HG02623 (cell line): Measurements from ENCODE around the gene SMYD4.

ENCODE experiments used
- ATAC-seq: cut with Tn5 transposase; IDR thresholded peaks from one replicate; pipeline ENCODE4 v1.9.1; 2021; ENCODE audit warnings: moderate library complexity; ENCODE audit not compliant: unreplicated experiment

Gene SMYD4

DNA sequence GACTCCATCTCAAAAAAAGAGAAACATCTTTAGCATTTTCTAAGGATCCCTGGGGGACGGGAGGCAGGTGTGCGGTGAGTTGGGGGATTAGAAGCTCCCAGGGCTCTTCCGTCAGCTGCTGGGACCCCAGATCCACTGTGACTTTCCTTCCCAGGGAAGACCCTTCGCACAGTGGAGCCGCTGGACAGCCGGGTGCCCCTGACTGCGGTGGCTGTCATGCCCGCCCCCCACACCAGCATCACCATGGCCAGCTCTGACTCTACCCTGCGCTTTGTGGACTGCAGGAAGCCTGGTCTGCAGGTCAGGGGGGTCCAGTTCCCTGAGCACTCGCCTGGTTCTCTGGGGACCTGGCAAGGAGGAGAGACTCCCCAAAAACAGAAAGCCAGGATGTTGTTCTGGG is 94.3 kb downstream of the SMYD4 start:
- ATAC-seq: no peak

DNA sequence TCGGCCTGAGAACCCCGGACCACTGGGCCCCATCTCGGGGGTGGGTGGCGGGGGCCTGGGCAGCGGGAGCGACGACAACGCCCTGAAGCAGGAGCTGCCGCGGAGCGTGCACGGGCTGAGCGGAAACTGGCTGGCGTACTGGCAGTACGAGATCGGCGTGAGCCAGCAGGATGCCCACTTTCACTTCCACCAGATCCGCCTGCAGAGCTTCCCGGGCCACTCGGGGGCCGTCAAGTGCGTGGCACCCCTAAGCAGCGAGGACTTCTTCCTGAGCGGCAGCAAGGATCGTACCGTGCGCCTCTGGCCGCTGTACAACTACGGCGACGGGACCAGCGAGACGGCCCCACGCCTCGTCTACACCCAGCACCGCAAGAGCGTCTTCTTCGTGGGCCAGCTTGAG is 95.9 kb downstream of the SMYD4 start:
- no peak for ATAC-seq

DNA sequence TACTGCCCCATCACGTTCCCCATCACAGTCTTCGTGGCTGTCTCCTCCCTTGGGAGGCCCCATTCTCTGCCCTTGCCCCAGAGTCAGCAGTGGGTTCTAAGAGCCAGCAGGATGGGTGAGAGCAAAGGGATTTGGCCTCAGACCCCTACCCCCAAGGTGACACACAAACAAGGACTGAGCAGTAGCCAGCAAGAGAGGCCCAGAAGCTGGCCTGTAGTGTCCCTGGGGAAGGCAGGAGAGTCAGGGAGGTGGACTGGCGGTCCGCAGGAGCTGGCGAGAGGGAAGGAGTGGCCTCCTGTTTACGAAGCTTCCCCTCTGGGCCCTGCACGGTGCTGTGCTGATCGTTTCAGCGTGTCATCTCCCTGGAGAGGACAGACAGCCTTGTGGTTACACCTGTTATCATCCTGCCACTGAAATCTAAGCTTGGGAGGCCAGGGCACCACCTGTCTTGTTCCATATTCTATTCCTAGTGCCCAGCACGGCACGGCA is 96.8 kb downstream of the SMYD4 start:
- ATAC-seq: no peak

DNA sequence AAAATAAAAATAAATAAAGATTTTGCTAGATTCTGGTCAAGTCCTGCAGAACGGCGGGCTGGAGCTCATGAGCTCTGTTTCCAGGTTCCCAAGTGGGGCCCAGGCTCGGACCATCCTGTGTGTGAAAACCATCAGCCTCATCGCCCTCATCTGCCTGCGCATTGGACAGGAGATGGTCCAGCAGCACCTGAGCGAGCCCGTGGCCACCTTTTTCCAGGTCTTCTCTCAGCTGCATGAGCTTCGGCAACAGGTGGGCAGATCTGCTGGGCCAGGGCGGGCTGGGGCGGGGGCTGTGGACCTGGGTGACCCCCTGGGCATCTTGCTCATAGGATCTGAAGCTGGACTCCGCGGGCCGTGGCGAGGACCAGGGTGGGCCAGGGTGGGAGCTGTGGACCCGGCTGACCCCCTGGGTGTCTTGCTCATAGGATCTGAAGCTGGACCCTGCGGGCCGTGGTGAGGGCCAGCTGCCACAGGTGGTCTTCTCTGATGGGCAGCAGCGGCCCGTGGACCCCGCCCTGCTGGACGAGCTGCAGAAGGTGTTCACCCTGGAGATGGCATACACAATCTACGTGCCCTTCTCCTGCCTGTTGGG is 97.4 kb downstream of the SMYD4 start:
- ATAC-seq: no peak

DNA sequence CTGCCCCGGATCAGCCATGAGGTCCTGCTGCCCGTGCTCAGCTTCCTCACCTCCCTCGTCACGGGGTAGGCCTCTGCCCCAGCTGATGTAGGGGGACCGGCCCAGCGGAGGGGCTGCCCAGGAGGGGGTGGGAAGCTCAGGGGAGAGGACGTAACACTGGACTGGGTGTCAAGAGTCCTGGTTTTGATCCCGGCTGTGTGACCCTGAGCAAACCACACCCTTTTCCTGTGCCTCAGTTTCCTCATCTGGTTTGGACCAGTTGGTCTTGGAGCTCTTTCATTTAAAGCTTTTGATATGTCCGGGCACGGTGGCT is 98.6 kb downstream of the SMYD4 start:
- ATAC-seq: no peak

DNA sequence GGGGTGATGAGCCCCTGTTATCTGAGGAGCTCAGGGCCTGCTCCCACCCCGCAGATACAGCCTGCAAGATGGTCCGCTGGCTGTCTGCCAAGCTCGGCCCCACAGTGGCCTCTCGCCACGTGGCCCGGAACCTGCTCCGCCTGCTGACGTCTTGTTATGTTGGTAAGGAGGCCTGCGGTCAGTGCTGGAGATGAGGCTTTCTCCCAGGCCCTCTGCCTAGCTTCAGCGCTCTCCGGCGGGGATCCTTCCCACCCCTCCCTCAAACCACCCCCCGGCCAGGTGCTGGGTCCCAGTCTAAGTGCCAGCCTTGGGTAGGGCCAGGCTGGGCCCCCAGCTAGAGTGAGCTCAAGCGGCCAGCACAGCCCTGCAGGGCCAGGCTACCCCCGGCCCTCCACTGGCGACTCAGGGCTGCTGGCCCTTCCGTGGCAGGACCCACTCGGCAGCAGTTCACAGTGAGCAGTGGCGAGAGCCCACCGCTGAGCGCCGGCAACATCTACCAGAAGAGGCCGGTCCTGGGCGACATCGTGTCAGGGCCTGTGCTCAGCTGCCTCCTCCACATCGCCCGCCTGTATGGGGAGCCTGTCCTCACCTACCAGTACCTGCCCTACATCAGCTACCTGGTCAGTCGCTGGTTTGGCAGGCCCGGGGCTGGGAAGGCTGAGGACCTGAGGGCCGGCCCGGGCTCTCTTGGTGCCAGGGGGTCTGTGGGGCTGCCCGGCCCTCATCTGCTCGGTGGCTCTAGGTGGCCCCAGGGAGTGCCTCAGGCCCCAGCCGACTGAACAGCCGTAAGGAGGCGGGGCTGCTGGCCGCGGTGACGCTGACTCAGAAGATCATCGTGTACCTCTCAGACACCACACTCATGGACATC is 99.1 kb downstream of the SMYD4 start:
- ATAC-seq: no peak

DNA sequence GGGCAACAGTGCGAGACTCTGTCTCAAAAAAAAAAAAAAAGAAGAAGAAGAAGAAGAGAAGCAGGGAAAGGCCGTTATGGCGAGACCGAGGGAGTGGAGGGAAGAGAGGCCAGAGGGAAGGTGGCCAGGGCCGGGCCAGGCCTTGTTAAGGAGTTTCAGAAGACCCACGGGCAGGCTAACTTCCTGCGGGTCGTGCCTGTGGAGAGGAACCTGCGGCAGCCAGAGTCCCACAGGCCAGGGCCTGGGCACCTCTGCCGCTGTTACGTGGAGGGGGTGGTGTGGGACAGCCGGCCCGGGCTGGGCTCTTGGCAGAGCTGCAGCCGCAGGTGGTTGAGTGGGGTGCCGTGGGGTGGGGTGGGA is 99.8 kb downstream of the SMYD4 start:
- no peak for ATAC-seq
